Measurements from ENCODE around the gene C11orf52.

C11orf52 gene

DNA sequence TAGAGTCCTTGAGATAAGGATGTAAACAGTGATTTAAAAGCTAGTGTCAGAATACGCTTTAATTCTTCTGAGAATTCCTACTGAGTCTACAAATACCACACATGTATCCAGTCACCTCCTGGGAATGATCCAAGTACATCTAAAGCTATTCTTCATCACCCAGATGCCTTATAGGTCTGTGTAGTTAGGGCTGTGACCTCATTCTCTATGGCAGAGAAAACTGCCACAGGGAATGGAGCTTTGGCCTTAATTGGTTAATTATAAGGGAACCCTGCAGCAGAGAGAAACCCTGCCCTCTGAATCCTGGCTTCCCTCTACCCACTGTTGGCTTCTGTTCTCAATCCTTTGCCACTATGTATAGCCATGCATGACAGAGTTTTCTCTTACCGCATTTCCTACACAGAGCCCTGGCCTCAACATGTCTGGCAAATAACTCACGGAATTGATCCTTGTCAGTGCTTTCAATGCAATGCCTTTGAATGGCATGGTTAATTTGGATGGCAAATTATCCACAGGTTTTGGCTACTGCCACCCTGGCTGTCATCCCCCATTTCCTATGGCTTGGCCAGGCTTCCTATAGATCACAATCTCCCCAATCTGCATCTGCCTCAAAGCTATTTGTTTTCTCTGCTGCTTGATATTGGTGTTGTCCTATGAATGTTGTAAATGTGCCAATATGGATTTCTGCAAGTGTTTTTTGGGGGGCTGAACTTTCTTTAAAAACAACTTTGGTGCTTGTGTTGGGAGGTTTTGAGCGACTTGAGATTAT is 21.3 kb downstream of the C11orf52 start:
- no peak for DNase-seq

DNA sequence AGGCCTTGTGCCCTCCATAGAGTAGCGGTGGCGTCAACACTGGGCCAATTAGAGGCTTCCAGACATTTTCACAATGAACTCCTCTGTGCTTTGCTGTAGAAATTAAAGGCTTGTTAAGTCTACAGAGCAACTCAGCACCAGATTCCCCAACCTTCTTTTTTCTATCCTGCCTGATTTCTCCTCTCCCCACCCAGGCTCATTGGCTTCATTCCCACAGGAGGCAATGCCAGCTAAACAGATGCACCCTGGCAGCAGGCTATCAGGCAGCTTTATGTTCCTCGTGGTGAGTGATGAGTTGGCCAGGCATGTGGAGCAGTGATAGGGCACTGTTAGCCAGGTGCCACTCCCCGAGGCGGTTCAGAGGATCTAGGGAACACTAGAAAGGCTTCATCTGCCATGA is 23.2 kb downstream of the C11orf52 start:
- no peak for DNase-seq

DNA sequence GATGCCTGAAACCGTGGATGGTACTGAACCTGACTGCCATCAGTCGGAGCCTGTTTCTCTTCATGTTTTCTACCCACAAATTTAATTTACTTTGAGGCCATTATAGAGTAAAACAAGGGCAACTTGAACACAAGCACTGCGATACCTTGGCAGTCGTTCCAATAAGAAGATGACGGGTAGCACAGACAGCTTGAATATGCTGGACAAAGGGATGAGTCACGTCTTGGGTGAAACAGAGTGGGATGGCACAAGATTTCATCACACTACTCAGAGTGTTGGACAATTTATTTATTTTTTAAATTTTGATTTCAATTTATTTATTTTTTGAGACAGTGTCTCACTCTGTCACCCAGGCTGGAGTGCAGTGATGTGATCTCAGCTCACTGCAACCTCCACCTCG is 24.1 kb downstream of the C11orf52 start:
- no peak for DNase-seq

DNA sequence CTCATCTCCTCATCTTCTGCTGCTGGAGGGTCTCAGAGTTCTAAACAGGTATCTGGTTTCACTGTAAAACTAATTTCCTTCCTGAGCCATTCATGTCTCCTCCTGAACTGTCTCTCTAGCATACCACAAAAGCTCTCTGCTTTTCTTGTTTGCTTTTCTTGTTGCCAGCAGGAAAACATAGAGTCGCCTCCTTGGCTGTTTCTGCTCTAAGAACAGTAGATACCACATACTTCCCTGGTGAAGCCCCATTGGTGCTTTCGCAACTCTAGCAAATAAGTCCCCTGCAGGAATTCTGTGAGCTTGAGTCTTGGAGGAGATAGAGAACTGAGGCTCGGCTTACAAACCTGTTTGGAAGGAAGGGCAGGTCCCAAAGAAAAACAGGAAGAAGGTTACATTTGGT is 25.4 kb downstream of the C11orf52 start:
- DNase-seq = no peak

DNA sequence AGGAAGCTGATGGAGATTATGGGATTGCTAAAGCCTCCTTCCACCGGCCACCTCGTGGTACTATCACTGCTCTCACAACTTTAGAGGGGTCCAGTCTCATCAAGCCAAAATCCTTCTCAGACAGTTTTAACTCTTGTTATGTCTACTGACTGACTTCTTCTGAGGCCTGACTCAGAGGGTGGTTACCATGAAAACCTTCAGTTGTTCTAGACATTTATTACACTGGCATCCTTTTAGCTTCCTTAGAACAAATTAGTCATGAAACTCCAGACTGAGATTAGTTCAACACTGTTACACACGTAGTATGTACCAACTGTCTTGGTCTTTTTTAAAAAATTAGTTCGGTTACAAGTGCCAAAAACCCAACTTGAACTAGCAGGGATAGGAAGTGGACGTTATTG is 25.9 kb downstream of the C11orf52 start:
- DNase-seq = no peak

DNA sequence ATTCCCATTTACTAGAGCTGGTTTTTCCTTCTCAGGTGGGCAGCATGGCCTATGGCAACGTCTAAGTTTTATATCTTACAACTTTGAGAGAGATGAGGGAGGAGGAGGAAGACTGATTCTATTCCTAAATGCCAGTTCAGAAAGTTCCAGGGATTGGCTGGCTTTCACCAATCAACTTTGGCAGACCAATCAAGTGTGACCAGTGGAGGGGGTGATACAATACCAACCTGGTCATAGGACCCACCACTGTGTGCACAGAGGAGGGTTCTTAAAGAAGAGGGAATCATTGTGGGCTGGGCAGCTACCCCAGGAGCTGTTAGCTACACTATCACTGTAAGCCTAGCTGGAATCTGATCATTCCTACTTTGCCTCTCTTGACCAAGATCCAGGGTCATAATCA is 26.5 kb downstream of the C11orf52 start:
- DNase-seq = no peak

DNA sequence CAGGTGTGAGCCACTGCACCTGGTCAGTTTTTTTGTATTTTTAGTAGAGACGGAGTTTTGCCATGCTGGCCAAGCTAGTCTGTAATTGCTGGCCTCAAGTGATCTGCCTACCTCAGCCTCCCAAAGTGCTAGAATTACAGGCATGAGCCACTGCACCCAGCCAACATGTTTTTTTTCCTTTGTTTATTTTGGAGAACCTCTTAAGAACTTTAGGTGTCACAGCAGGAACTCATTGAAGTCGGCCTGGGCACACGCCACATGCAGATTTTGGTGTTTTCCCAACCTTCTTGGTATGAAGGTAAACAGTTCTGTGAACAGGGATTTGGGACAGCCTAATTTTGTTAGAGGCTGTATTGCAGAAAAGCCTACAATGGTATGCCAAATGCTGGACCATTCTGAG is 27.8 kb downstream of the C11orf52 start:
- no peak for DNase-seq

DNA sequence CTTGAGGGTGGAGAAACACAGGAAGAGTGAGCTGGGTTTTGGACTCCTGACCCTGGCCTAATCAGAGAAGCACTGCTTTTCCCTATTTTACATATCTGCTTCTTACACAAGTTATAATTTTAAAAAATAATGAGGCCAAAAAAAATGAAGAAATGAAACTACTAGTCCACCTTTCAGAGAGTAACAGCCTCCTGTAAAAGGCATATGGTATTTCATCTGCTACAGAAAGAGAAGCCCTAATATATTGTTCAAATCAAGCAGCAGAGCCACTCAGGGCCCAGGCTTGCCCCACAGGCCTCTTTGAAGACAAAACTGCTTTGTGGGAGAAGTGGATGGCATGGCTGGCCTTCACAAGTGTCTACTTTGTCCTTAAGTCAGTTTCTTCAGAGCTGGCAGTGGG is 28.4 kb downstream of the C11orf52 start:
- DNase-seq = no peak

DNA sequence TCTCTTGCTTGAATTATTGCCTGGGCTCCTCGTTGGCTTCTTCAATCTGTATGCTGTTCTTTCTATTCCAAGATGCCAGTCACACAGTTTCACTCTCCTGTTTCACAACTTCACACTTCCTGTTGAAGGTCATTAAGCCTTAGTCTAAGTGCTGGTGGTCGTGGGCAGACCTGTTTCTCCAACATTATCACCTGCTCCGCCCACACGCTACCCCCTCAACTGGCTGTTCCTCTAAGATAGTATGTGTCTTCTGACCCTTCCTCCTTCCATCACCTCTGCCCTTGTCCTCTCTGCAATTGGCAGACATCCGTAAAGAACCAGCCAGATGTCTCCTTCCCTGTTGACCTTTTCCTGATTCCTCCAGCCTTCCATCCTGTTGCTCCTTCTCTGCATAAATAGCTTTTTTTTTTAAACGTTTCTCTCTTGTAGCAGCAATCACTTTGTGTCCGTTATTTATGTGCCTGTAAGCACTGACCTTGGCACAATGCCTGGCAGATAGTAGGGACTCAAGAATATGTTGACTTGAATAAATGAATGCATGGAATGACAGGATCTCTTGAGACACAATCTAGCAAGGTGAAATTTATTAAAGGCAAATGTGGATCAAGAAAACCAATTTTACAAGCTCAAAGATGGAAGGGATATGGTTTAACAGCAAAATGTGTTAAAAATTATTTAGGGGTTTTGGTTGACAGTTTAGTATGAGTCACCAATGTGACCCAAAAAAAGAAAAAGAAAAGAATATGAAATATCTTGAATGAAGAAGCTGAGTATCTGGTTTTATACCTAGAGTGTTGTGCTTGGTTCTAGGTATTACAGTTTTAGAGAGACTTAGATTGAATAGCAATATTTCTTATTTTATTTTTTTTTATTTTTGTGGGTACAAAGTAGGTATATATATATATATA is 31.1 kb downstream of the C11orf52 start:
- no peak for DNase-seq

DNA sequence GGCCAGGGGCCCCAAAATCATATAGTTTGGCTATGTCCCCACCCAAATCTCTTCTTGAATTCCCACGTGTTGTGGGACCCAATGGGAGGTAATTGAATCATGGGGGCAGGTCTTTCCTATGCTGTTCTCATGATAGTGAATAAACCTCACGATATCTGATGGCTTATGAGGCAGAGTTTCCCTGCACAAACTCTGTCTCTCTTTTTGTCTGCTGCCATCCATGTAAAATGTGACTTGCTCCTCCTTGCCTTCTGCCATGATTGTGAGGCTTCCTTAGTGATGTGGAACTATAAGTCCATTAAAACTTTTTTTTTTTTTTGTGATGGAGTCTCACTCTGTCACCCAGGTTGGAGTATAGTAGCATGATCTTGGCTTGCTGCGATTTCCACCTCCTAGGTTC is 32.9 kb downstream of the C11orf52 start:
- DNase-seq = no peak

DNA sequence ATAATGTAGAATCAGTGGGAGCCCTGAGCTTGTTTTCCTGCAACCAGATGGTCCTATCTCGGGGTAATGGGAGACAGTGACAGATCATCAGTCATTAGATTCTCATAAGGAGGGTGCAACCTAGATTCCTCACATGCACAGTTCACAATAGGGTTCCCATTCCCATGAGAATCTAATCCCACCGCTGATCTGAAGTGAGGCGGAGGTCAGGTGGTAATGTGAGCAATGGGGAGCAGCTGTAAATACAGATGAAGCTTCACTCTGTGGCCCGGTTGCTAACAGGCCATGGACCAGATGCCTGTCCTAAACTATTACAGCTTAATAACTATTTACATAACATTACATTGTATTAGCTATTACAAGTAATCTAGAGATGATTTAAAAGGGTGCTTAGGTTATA is 35.4 kb downstream of the C11orf52 start:
- no peak for DNase-seq

DNA sequence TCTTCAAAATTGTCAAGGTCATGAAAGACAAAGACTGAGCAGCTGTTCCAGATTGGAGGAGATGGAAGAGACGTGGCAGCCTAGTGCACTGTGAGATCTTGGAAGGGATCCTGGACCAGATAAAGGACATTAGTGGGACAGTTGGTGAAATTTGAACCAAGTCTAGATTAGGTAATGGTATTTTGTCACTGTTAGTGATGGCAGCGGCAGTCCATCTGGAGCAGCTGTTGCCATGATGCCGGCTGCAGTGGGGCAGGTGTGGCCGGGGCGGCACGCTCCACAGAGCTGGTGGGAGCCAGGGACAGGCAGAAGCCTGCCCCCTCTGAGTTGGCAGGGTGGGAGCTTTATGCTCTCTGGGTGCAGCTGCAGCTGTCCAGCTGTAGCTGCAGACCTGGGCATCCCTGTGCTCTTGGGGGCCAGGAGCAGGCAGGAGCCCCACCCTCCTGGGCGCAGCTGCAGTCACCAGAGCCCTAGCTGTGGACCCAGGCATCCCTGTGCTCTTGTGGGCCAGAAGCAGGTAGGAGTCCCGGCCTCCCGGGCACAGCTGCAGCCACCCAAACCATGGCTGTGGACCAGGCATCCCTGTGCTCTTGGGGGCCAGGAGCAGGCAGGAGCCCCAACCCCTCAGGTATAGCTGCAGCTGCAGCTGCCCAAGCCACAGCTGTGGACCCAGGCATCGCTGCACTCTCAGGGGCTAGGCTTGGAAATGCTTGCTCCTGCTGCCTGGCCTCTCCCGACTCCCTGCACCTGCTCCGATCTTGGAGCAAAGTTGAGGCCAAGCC is 39.1 kb downstream of the C11orf52 start:
- DNase-seq = no peak

DNA sequence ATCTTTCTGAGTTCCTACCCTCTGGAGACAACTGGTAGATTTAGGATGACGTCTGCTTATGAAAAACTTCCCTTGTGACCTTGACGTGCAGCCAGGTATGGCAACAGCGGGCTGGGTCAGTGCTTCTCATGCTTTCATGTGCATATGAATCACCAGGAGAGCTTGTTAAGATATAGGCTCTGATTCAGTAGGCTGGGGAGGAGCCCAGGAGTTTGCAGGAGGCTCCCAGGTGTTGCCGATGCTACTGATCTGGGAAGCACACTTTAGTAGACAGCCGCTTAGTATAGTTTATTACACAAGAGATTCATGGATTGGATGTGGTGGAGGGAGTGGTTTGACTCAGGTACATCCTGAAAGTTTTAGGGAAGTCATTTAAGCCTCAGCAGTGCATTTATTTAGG is 42.2 kb downstream of the C11orf52 start:
- no peak for DNase-seq

DNA sequence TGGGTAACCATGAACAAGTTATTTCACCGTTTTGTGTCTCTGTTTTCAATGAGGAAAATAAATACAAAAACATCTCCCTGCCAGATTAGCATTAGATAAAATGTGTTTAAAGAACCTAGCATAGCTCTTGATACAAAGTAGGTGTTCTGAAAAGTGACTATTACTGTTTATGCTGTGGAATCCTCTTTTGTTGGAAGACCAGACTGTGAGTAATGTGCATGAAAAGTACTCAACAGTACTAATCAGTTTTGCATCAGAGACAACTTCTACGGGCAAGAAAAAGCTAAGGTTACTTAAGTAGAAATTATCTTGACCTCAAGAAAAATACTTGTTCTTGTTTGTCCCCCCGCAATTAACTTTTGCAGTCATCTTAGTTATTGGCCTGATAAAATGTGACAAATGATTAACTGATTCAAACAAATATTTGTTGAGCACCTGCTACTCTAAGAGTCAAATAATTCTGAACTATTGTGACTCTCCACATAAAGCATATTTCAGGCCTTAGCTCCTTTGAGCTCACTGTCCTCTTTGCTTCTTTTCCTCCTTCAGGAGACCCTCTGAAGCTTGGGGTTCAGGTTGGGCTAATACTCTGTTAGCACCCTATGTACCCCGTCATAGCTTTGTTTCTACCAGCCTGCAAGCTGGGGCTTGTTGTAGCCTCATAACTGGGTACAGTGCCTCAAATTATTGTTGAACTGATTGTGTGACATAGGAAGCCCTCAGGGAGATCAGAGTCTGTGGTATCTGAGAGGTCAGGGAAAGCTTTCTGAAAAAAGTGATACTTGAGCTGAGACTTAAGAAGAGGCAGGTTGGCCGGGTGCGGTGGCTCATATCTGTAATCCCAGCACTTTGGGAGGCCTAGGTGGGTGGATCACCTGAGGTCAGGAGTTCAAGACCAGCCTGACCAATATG is 42.9 kb downstream of the C11orf52 start:
- DNase-seq = no peak

DNA sequence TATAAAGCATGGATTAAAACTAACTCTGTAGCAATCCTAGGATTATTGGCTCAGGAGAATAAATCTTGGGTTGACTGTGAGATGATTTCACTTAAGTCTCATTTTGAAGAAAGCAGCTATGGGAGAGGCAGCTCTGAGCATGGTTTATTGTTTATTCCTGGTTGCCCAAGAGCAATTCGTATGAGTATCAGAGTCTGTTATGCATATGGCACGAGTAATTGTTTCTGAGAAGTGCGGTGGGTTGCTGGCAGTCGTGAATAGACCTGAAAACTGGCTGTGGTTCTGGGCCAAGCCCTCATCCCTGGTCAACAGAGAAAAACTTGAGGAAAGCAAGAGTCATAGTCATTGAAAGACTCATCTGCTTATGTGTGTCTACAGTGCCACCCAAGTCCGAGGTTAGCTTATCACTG is 45.2 kb downstream of the C11orf52 start:
- no peak for DNase-seq

DNA sequence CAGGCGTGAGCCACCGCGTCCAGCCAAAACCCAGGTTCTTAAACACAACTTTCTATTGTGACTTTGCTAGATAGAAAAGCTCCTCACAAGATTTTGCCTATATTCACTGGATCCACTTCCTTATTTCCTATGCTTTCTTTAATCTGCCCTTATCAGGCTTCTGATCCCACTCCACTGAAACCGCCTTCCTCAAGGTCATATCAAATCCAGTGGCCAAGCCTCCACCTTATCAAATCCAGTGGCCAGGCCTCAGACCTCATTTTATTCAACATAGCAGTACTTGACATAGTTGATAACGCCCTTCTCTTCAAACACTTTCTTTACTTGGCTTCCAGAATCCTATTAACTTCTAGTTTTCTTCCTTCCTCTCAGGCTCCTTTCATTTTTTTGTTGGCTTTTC is 48.0 kb downstream of the C11orf52 start:
- DNase-seq = no peak

DNA sequence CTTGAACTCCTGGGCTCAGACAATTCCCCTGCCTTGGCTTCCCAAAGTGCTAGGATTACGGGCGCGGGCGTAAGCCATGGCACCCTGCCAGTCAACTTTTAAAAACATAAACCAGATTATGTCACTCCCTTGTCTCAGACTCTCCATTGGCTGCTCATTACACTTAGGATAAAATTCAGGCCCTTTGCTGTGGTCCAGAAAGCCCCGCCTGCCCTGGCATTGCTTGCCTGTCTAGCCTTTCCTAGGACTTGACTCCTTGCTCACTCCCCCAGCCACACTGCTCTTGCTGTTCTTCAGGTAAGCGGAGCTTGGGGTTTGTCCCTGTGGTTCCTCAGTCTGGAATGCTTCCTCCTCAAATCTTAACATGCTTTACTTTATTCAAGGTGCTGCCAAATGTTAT is 48.9 kb downstream of the C11orf52 start:
- DNase-seq = no peak

DNA sequence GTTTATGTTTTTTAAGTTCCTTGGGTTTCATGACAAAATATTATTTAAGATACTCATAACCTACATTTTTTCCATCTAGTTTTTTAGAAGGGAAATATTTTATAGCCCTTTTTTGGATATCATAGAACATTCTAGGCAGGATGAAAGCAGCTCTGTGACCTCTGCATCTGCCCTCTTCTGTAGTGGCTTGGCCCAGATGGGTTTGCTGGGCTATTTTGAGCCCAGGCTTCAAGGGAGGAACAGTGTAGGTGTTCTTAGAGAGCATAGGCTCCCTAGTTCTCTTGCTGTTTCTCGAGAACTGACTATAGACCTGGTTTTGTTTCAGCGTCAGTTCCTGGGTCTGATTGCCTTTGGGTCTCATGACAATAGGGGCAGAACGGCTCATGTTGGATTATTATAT is 50.6 kb downstream of the C11orf52 start:
- no peak for DNase-seq

DNA sequence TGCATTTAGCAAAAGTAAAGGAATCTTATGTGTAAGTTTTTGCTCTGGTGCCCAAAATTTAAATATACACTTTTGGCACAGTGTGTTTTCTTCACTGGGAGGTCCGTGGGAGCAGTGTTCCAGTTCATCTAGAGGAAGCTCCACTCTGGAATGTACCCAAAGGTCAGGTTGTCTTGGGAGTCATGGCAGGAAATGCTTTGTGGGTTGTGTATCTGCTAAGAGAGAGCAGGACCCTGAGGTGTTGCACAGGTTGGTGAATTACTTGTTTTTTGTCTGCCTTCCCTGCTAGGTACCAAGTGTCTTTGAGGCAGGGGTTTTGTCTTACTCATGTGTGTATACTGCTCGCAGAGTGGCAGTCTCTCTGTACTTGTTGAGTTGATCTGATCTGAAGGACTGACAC is 55.7 kb downstream of the C11orf52 start:
- no peak for DNase-seq

DNA sequence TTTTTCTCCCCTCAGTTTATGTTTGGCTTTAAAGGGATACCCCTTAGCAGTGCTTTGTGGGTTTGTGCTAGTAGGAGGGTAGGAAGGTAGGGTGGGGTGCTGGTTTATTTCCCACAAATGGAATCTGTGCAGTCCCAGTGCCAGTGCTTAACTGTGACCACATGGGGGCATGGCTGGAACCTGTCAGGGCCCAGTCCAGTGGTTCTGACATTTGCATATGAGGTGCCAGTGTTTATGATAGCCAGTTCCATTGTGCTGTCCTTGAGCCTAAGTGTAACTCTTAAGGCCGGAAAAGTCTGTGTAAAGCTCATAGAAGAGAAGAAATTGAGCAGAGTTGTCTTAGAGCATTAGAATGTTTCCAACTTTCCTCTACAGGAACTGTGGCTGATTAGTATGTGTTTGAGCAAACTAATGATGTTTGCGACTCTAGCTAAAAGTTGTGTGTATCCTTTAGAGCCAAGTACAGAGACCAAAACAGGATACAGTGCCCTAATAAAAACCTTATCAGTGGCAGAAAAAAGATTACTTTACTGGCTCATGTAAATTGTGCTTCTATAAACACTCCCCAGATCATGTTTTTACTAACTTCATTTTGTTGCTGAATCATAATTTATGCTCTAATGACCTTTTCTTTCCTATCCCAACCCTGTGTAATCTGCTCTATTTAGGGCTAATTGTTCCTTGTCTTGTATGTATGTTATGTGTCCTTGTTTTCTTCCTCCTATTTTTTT is 56.5 kb downstream of the C11orf52 start:
- DNase-seq = no peak

DNA sequence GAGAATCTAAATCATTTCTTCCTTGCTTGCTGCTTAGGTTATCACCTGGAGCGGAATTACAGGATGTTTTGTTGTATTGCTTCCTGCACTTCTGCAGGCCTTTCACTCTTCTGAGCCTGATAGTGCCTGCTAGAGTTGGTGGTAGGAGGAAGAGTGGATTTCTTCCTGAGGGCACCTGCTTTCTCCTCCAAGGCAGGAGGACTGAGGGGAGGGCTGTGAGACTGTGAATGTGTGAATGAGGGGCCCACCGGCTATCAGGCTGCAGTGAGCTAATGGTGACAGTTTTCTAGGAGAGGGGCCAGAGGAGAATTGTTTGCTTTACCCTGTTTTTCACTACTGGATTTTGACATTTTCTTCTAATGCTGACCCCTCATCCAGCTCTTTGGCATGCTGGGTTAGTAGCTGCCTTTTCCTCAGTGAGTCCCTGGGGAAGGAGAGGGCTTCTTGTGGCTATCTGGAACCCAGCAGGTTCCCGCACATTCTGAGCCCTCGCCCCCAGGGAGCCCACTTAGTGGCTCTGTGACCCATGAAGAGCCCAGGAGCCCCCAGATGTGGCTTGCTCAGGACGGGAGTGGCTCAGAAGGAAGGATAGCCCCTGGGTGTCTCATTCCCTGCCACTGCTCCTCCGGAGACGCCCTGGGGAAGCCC is 57.5 kb downstream of the C11orf52 start:
- DNase-seq = no peak

Data from stimulated activated CD4-positive, alpha-beta T cell treated with anti-CD3 and anti-CD28 coated beads, Interleukin-4, amount 100 ng/mL, for 1 hour (primary cell).